Small intestine (tissue), 7 donors: ENCODE results near the gene AFF1. TPM values are rescaled to one million over a fixed set of nuclear protein-coding genes. Genes with fewer than 3 reads are reported as not detected.

Experiments
- DNase-seq, 2 donors: peaks; one replicate each; pipeline versions ENCODE4 v3.0.0 to v3.0.0-alpha.2; 2013
- FAIRE-seq: peaks from 2 replicates; lab custom pipeline; 2012; peaks lifted over from hg19 to GRCh38; lab: Jason Lieb, UNC
- H3K27ac ChIP-seq, 3 donors: one replicate each; pipeline ENCODE4 v1.5.1; 2013; ENCODE audit warnings: low read length in 2 of 3, mild to moderate bottlenecking in 2 of 3, control low read depth in 1 of 3, inconsistent platforms in 1 of 3, low read depth in 1 of 3, moderate library complexity in 1 of 3
- H3K27me3 ChIP-seq, 3 donors: one replicate each; pipeline ENCODE4 v1.6.1; 2013; ENCODE audit warnings: low read length in 3 of 3, inconsistent platforms in 1 of 3; ENCODE audit not compliant: control insufficient read depth in 3 of 3, insufficient read depth in 3 of 3
- H3K36me3 ChIP-seq, 3 donors: one replicate each; pipeline ENCODE4 v1.6.1; 2013; ENCODE audit warnings: low read length in 3 of 3, inconsistent platforms in 1 of 3, low read depth in 1 of 3, mild to moderate bottlenecking in 1 of 3, moderate library complexity in 1 of 3; ENCODE audit not compliant: control insufficient read depth in 3 of 3, insufficient read depth in 2 of 3
- H3K4me1 ChIP-seq, 3 donors: one replicate each; pipeline ENCODE4 v1.6.1; 2013; ENCODE audit warnings: low read length in 2 of 3, inconsistent platforms in 1 of 3, low read depth in 1 of 3, mild to moderate bottlenecking in 1 of 3, moderate library complexity in 1 of 3; ENCODE audit not compliant: control insufficient read depth in 3 of 3, insufficient read depth in 2 of 3
- H3K4me3 ChIP-seq, 3 donors: one replicate each; pipeline ENCODE4 v1.5.1; 2013; ENCODE audit warnings: low read length in 3 of 3, control low read depth in 1 of 3, inconsistent platforms in 1 of 3, low read depth in 1 of 3, mild to moderate bottlenecking in 1 of 3, moderate library complexity in 1 of 3
- H3K9me3 ChIP-seq, 2 donors: one replicate each; pipeline ENCODE4 v1.6.1; 2013; ENCODE audit warnings: low read depth in 1 of 2, low read length in 1 of 2; ENCODE audit not compliant: control insufficient read depth in 2 of 2, insufficient read depth in 1 of 2
- WGBS, 3 donors: extraction: QIAGEN DNeasy Blood & Tissue Kit; methylation state at CpG; one replicate each; pipeline ENCODE4 v1.1.7; 2013; 5-methylcytosine and 5-hydroxymethylcytosine counted together
- polyA plus RNA-seq, 4 donors: library from polyadenylated mRNA; stranded (reverse) in 3 of 4; unstranded in 1 of 4; fragments of 200-250 nt in 3 of 4; fragments of 120-200 nt in 1 of 4; gene quantifications; one replicate each; pipeline versions ENCODE4 v1.2.1 to v1.2.3, GENCODE V29; 2013
- donor health status: healthy with polysubstance abuse.
- donor health status: control.
- donor health status: control.
- donor health status: Bipolar disorder and iron deficiency.
- donor health status: healthy.

AFF1 gene
- polyA plus RNA-seq, 4 donors: 5.4 to 50.7 (median 10.4) TPM

GRCh38 chr4:86916392-86916791 is 18.4 kb upstream of the AFF1 start:
- DNase-seq (no peak), FAIRE-seq (no peak)
- Histone ChIP-seq H3K4me1 (peaks cover 0 to 2% (median 0%) of the 10 kb centered on the region in 3 donors), H3K27ac (no peak overlapping the region), H3K9me3 (no peaks in the 10 kb centered on the region), H3K27me3 (no peaks in the 10 kb centered on the region), H3K36me3 (peaks cover 0 to 11% (median 0%) of the 10 kb centered on the region in 3 donors), H3K4me3 (no peak overlapping the region)
- 6 to 85% (median 29%) methylated on average over 1 of the region's 1 CpG for WGBS, 3 donors

GRCh38 chr4:86917212-86918039 is 17.4 kb upstream of the AFF1 start:
- 93 to 95% (median 94%) methylated on average over 4 of the region's 4 CpGs for WGBS, 3 donors
- peak in 1 of 2 donors; percentile 52 for DNase-seq
- H3K9me3 ChIP-seq: no peaks in the 10 kb centered on the region

GRCh38 chr4:86918539-86919072 is 16.2 kb upstream of the AFF1 start:
- no peak for FAIRE-seq
- Histone ChIP-seq H3K4me1 (peaks cover 0 to 5% (median 0%) of the 10 kb centered on the region in 3 donors), H3K4me3 (no peak overlapping the region), H3K27ac (peak overlapping the region in 1 of 3 donors; percentile 55), H3K9me3 (no peaks in the 10 kb centered on the region), H3K27me3 (no peaks in the 10 kb centered on the region), H3K36me3 (peaks cover 0 to 6% (median 0%) of the 10 kb centered on the region in 3 donors)
- 45 to 69% (median 51%) methylated on average over 3 of the region's 3 CpGs for WGBS, 3 donors
- peak in 1 of 2 donors; percentile 52 for DNase-seq

More at GRCh38 chr4:86917212-86918039, 17.4 kb upstream of the AFF1 start:
- Histone ChIP-seq H3K27me3 (no peaks in the 10 kb centered on the region), H3K36me3 (peaks cover 0 to 11% (median 0%) of the 10 kb centered on the region in 3 donors), H3K4me3 (no peak overlapping the region), H3K27ac (peak overlapping the region in 1 of 3 donors; percentile 55), H3K4me1 (peaks cover 0 to 2% (median 0%) of the 10 kb centered on the region in 3 donors)
- no peak for FAIRE-seq

- Histone ChIP-seq H3K36me3 (peaks cover 0 to 5% (median 0%) of the 10 kb centered on the region in 3 donors), H3K9me3 (no peaks in the 10 kb centered on the region), H3K27ac (no peak overlapping the region), H3K27me3 (no peaks in the 10 kb centered on the region), H3K4me1 (peaks cover 0 to 5% (median 0%) of the 10 kb centered on the region in 3 donors), H3K4me3 (no peak overlapping the region)
- DNase-seq: no peak
- no peak for FAIRE-seq
- WGBS, 3 donors: 91 to 94% (median 91%) methylated on average over 4 of the region's 4 CpGs
Measured at GRCh38 chr4:86919561-86920223, 15.1 kb upstream of the AFF1 start.

- WGBS, 3 donors: 92 to 100% (median 100%) methylated on average over 1 of the region's 1 CpG
- H3K27me3 ChIP-seq: no peaks in the 10 kb centered on the region
- FAIRE-seq: no peak
- no peak overlapping the region for H3K4me3 ChIP-seq
- no peak overlapping the region for H3K27ac ChIP-seq
- DNase-seq: no peak
- peaks cover 0 to 8% (median 0%) of the 10 kb centered on the region in 3 donors for H3K4me1 ChIP-seq
- peaks cover 0 to 5% of the 10 kb centered on the region in 2 donors for H3K9me3 ChIP-seq
- H3K36me3 ChIP-seq: peaks cover 0 to 7% (median 0%) of the 10 kb centered on the region in 3 donors
Measured at GRCh38 chr4:86921608-86922252, 13.1 kb upstream of the AFF1 start.

GRCh38 chr4:86924811-86925210 is 10.0 kb upstream of the AFF1 start:
- Histone ChIP-seq H3K9me3 (peaks cover 0 to 5% of the 10 kb centered on the region in 2 donors), H3K27ac (no peak overlapping the region), H3K4me3 (no peak overlapping the region), H3K27me3 (no peaks in the 10 kb centered on the region), H3K36me3 (peaks cover 0 to 7% (median 0%) of the 10 kb centered on the region in 3 donors), H3K4me1 (peaks cover 0 to 12% (median 0%) of the 10 kb centered on the region in 3 donors)
- DNase-seq (no peak), FAIRE-seq (no peak)
- WGBS, 3 donors: 35 to 80% (median 47%) methylated on average over 2 of the region's 2 CpGs

GRCh38 chr4:86926435-86927086 is 8.2 kb upstream of the AFF1 start:
- DNase-seq: peak in 1 of 2 donors; percentile 87
- Histone ChIP-seq H3K4me1 (peaks cover 0 to 9% (median 0%) of the 10 kb centered on the region in 3 donors), H3K9me3 (peaks cover 0 to 5% of the 10 kb centered on the region in 2 donors), H3K27ac (peak overlapping the region in 1 of 3 donors; percentile 62), H3K27me3 (no peaks in the 10 kb centered on the region), H3K36me3 (peaks cover 0 to 11% (median 7%) of the 10 kb centered on the region in 3 donors), H3K4me3 (no peak overlapping the region)
- FAIRE-seq: no peak
- 77 to 85% (median 83%) methylated on average over 6 of the region's 6 CpGs for WGBS, 3 donors
